ENCODE measurements around the gene F3. TPM values are rescaled to one million over a fixed set of nuclear protein-coding genes. Genes with fewer than 3 reads are reported as not detected.
A peak's percentile ranks its signal among the peaks of the same experiment; 100 is the strongest.
"Not testable (repeated sequence)": the region's sequence is repeated elsewhere in the genome, so short reads cannot be mapped to it uniquely, and the experiment has no call there.

Gene F3
- 30.2 and 56.4 TPM in 2 replicates for total RNA-seq (2014; rRNA removed)
- 41.5 TPM for polyA plus RNA-seq (2012)

DNA sequence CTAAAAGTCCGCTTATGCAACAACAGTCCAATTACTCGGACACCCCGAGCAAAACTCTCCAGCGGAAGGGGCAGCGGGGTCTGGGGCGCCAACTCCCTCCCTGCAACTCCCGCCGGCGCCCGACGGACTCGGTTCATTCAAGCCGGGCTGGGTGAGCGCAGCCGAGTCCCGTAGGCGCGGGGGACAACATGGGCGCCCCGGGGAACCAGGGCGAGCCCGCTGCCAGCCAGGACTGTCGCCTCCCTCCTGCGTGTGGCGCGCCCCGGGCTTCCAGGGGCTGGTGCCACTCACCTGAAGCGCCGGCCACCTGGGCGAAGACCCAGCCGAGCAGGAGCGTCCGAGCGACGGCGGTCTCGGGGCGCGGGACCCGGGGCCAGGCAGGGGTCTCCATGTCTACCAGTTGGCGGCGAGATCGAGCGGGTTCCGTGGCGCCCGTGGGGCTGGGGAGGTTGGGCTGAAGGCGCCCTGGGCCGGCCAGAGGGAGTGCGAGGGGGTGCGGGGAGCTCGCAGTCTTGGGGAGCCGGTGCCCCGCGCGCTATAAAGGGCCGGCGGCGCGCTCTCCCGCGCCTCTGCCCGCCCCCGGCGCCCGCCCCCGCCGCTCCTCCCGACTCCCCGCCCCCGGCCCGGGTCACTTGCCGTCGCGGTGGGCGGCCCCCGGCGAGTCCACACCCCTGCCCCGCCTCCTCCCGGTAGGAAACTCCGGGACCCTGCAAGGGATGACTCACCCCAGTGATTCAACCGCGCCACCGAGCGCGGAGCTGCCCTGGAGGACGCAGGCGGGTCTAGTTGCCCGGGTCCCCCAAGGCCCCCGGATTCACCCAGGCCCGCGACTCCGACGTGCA lies at the start of gene F3:
F3 (minus strand) TSS at position 514 of the 842 bp plus-strand sequence; CDS start at position 391, 123 bp downstream.
- DNase-seq (ENCODE audit: low read depth) = peak; percentile 87

DNA sequence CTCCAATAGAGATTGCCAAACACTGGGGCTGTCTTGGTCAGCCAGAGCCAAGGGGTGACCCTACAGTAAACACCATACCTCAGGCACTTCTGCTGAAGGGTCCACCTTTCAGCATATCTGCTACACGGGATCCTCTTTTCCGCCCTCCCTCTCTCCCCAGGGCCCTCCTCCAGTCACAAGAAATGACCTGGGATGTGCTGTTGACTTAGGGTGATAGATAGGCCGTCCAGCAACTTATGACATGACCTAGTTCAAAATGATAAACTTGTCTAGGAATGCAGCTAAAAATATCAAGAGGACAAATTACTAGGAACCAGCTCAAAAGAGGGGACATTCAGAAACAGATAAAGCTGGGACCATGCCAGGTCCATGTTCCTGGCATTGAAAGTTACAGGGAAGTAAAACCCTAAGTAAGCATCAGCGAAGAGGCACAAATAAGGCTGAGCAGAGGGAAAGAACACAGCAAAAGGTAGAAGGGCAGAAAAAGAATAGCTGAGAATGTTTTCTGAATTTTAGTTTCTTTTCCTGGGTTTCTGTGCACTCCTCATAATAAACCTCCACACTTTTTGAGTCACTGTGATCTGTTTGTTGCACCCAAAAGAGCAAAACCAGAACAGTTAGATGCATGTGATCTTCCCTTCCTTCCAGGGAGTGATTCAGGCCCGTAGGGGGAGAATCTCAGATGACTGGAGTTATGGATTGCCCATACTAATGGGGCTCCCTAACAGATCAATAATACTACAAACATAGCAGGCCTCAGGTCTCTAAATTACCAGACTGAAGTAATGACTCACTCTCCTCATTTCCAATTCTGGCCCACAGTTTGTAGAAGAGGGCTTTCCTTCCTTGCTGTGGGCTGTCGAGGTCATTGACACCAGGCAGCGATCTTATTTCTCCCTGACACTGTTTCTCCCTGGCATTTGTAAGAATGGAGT lies 48.9 kb upstream of the F3 start:
- no peak for DNase-seq (ENCODE audit: low read depth)

DNA sequence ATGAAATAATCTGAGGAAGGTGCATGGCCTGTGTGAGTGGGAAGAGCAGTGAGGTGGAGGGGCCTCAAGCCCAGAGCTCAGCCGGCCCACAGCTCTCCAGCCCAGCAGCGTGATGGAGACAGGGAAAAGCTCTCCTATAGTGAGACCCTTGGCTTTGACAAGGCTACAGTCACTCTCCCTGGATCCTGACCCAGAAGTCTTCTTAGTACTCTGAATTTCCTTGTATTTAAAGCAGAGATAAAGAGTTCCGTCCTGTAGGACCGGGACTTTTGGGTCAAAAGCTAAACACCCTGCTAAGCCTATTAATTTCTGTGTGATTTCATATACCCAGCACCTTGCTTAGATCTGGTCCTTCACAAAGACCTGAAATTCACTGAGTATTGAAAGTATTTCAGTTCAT lies 48.2 kb upstream of the F3 start:
- no peak for DNase-seq (ENCODE audit: low read depth)

GRCh38 chr1:94582565-94582964 lies 41.0 kb upstream of the F3 start:
- DNase-seq (ENCODE audit: low read depth) = no peak

DNA sequence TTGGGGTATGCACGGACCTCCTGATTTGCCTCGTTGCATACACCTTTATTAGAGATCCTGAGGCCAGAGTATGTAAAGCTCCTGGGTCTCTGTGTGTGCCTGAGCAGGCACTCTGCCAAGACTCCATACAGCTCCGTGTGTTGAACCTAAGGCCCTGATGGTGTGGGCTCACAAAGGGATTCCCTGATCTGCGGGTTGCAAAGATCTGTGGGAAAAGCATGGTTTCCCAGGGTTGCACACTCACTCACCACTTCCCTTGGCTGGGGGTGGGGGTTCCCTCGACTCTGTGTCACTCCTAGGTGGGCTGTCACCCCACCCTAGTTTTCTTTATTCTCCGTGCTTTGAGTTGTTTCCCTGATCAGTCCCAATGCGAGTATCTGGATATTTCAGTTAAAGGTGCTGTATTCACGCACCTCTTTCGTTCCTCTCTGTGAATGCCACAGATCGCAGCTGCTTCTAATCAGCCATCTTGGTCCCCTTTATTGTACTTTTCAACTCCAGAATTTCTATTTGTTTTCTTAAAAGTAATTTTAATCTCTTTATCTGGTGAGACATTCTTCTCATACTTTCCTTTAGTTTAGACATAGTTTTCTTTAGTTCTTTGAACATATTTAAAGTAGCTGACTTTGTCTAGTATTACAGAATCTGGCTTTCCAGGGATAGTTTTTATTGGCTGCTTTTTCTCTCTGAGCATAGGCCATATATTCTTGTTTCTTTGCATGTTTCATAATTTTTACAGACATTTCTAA lies 39.0 kb upstream of the F3 start:
- no peak for DNase-seq (ENCODE audit: low read depth)

GRCh38 chr1:94579876-94580294 lies 38.3 kb upstream of the F3 start:
- peak; percentile 90 for DNase-seq (ENCODE audit: low read depth)

DNA sequence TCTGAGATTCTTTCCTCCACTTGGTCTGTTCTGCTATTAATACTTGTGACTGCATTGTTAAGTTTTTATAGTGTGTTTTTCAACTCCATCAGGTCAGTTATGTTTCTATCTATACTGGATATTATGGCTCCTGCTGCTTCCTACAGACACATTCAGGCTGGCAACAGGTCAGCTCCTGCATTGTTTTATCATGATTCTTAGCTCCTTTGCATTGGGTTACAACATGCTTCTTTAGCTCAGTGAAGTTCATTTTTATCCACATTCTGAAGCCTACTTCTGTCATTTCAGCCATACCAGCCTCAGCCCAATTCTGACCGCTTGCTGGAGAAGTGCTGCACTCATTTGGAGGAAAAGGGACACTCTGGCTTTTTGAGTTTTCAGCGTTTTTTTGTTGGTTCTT lies 37.3 kb upstream of the F3 start:
- no peak for DNase-seq (ENCODE audit: low read depth)

DNA sequence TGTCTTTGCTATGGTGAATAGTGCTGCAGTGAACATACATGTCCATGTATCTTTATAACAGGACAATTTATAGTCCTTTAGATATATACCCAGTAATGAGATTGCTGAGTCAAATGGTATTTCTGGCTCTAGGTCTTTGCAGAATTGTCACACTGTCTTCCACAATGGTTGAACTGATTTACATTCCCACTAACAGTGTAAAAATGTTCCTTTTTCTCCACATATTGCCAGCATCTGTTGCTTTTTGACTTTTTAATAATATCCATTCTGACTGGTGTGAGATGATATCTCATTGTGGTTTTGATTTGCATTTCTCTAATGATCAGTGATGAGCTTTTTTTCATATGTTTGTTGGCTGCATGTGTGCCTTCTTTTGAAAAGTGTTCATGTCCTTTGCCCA lies 32.4 kb upstream of the F3 start:
- not testable (repeated sequence) for DNase-seq (ENCODE audit: low read depth)

DNA sequence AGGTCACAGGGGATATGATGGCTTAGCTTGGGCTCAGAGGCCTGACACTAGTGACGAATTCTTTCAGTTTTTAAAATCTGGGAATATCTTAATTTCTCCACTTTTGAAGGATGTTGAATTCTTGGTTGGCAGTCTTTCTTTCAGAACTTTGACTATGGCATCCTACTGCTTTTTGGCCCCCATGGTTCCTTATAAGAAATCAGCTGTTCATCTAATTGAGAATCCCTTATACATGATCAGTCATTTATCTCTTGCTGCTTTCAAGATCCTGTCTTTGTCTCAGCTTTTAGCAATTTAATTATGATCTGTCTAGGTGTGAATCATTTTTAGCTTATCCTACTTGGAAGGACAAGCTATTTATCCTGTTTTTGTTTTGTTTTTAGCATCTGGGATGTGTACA lies 31.2 kb upstream of the F3 start:
- DNase-seq (ENCODE audit: low read depth) = no peak

DNA sequence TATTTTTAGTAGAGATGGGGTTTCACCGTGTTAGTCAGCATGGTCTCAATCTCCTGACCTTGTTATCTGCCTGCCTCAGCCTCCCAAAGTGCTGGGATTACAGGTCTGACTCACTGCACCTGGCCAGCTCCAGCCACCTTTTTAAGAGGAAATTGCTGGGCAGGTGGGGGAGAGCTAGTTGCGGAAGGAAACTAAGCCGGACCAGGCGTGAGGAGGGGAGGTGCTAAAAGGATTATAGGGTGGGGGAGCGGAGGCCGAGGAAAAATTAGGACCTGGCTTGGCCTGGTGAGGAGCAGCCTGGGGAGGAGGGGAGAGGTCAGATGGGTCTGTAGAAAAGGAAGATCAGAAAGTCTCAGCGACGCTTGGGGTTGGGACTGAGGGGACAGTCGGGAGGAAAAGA lies 29.4 kb upstream of the F3 start:
- not testable (repeated sequence) for DNase-seq (ENCODE audit: low read depth)

DNA sequence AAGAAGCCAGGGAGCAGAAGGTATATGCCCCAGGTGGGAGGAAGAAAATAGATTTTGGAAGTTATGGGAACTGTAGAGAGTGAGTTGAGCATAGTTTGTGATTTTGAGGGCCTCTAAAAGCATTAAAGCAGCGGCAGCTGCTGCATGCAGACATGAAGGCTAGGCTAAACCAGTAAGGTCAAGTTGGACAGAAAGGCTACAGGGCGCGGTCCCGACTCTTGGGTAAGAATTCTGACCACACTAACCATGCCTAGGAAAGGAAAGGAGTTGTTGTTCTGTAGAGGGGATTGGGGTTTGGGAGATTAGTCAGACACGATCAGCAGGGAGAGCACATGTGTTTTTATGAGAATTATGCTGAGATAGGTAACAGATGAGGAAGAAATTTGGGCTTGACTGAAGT lies 27.2 kb upstream of the F3 start:
- DNase-seq (ENCODE audit: low read depth) = peak; percentile 84

DNA sequence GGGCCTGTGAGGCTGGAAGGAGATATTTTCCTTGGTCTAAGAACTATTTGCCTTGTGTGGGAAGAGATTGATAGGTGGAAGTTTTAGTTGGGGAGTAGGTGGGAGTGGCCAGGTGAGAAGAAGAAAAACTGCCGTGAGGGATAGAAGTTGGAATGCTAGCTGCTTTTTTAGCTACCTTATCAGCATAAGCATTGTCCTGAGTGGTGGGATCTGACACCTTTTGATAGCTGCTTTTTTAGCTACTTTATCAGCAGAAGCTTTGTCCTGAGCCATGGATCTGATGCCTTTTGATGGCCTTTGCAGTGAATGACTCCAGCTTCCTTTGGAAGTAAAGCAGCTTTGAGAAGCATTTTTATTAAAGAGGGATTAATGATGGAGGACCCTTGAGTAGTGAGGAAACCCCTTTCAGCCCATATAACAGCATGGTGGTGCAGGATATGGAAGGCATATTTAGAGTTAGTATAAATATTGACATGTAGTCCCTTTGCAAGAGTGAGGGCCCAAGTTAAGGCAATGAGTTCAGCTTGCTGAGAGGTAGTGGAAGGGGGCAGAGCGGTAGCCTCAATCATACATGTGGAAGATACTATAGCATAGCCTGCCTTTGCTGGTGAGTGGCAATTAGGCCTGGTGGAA lies 26.5 kb upstream of the F3 start:
- not testable (repeated sequence) for DNase-seq (ENCODE audit: low read depth)

DNA sequence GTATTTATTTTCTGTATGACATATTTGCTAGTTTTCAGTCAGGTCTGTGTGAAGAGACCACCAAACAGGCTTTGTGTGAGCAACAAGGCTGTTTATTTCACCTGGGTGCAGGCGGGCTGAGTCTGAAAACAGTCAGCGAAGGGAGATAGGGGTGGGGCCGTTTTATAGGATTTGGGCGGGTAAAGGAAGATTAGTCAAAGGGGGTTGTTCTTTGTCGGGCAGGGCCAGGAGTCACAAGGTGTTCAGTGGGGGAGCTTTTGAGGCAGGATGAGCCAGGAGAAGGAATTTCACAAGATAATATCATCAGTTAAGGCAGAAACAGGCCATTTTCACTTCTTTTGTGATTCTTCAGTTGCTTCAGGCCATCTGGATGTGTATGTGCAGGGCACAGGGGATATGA lies 24.9 kb upstream of the F3 start:
- not testable (repeated sequence) for DNase-seq (ENCODE audit: low read depth)

GRCh38 chr1:94565901-94566300 lies 24.3 kb upstream of the F3 start:
- no peak for DNase-seq (ENCODE audit: low read depth)

GRCh38 chr1:94562519-94563260 lies 21.1 kb upstream of the F3 start:
- DNase-seq (ENCODE audit: low read depth) = no peak

DNA sequence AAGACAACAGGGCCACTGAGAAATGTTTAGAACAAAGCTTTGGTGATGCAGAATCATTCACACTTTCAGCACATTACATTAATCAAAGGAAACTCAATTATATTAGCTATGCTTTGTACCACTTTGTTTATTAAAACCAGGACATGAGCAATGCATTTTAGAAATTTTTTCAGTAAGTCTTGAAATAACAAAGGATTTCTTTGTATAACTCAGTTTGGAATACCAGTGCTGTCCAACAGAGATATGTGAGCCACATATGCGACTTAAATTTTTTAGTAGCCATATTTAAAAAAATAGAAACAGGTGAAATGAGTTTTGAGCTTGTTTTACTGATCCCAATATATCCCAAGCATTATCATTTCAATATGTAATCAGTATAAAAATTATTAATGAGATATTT lies 18.8 kb upstream of the F3 start:
- DNase-seq (ENCODE audit: low read depth) = peak; percentile 29

GRCh38 chr1:94559921-94560320 lies 18.4 kb upstream of the F3 start:
- no peak for DNase-seq (ENCODE audit: low read depth)

GRCh38 chr1:94555091-94555490 lies 13.5 kb upstream of the F3 start:
- no peak for DNase-seq (ENCODE audit: low read depth)

GRCh38 chr1:94554580-94554979 lies 13.0 kb upstream of the F3 start:
- DNase-seq (ENCODE audit: low read depth) = peak; percentile 78

DNA sequence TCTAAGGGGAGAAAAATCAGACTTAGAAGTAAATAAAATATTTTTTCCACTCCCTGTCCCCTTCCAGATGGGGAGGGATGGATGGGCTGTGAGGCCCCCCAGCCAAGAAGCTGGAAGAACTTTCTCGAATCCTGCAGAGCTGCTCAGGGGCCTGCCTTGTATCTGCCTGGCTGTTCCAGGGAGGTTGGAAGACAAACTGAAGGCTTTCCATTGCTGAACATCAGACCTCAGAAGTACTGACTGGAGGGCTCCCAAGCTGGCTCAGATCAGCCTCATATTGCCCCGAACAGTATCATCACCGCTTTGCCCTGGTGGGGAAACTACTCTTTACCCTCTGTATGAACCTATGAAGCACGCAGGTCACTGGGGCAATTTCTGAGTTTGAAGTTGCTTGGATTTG lies 12.4 kb upstream of the F3 start:
- DNase-seq (ENCODE audit: low read depth) = no peak

Measured in LHCN-M2 (cell line).